ENCODE measurements around the gene CDK14.

CDK14 gene

DNA sequence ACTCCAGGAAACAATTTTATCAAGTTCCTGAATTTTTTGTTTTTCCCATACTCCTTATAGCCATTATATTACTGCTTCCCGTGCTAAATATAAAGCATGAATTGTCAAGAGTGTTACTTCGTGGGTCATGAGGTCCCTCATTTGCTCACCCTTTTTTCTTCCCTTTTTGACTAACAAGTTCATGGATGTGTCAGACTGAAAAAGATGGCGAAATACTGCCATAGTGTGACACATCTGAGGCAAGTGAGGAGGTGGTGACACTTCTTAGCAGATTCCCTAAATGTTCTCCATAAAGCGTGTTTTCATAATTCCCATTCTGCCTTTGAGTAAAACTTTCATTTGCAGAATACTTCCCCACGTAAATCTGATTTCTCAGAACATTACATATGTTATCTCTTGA is 398.5 kb downstream of the CDK14 start:
- no peak for DNase-seq (ENCODE audit: low read depth in 2 of 2, low spot score in 1 of 2)

DNA sequence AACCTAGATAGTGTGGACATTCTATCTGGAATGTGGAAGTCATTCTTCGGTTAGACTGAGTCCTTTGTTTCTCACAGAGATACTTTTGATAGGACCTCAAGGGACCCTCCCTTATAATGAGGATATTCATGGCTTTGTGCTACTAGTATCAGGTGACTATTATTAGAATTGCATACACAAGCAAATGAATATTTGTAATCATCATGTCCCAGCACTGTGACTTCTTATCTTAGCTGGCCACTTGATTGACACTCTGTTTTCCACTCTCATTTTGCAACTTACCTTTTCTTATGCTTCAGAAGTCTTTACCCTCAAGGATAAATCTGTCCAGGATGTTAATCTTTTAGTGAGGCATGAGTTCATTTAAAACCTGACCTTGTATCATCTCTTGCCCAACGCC is 399.9 kb downstream of the CDK14 start:
- no peak for DNase-seq (ENCODE audit: low read depth in 2 of 2, low spot score in 1 of 2)

DNA sequence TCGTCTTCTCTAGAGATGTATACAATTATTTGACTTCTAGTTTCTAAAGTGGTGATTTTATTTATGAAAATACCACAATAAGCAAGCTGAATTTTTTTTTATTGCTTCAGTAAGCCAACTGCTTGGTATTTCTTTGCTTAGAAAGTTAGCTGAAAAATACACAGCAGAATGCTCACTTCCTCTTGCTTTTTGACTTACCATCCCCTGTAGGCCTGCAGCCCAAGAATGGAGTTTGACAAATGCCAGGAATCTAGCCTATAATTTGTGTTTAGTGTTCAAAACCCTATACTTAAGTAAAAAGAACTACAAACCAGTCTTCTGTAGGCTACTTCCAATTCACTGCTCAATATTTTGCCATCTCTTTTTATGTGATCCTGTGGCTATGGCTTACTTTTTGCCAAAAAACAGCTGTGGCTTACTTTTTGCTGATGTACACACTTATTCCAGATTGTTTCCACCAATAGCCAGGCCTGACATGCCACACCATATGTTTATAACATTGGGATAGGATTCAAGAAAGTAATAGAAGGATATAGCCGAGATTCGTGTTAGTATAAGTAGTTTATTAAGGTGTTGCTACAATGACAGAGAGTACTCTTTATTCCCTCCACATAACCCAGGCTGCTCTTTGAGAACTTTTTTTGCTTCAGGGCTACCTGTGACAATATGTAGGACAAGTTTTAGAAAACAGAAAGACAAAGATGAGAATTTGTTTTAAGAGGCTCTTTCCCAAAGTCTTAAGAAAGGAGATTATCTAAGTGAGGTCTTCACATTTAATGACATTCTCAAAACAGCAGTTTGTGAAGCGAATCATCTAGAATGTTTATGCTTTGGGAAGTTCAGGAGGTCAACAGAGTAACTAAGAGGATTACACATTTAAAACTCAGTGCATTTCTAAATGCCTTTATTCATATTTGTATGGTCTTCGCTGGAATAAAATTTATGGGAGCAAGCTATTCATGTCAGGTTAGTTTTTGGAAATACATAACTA is 404.2 kb downstream of the CDK14 start:
- no peak for DNase-seq (ENCODE audit: low read depth in 2 of 2, low spot score in 1 of 2)

DNA sequence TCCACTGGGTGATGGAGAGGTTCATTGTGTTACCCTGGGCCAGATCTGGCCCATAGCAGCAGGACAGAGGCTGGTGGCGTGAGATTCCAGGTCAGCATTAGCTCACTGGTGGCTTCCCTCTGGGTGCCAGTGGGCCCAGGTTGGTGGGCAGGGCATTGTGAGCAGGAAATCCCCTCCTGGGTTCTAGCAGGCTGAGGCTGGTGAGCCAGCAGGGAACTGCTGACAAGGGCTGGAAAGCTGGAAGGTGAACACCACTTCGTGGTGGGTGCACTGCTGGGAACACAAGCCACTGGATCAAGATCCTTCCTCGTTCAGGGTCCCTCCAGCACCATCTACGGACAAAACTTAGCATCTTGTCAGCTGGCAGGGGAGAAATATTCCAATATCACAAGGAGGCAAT is 408.9 kb downstream of the CDK14 start:
- DNase-seq (ENCODE audit: low read depth in 2 of 2, low spot score in 1 of 2), result no peak

DNA sequence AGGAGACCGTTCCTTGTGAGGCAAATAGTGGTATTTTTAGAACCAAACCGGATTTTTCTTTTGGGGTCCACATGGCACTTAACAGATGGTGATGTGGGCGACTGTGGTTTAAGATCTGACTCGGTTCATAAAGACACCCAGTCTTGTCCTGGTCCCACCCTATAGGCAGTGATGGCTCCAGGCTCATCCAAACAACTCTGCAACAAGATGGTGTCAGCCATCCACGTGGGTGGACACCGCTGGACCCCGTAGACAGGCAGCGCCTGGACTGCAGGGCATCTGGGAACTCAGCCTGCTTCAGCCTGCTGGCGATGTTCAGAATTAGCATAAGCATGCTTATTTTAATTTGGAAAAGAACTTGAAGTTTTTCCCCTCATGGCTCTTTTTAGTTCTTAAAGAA is 409.7 kb downstream of the CDK14 start:
- no peak for DNase-seq (ENCODE audit: low read depth in 2 of 2, low spot score in 1 of 2)

DNA sequence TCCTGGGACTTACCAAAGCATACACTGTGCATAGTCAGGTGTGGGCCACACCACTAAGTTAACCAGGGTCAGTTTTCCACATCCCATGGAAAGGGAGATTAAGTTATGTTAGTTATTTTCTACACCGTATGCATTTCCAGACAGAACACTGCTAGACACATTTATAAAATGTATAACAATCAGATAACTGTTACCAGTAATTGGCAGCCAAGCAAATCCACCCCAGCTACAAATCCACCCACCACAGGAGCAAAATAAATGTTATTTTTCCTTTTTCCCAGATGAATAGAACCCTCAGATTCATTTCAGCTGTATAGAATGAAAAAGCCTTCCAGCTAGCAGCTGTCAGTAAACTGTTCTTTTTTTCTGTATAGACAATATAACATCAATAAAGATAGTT is 411.2 kb downstream of the CDK14 start:
- DNase-seq (ENCODE audit: low read depth in 2 of 2, low spot score in 1 of 2), result no peak

DNA sequence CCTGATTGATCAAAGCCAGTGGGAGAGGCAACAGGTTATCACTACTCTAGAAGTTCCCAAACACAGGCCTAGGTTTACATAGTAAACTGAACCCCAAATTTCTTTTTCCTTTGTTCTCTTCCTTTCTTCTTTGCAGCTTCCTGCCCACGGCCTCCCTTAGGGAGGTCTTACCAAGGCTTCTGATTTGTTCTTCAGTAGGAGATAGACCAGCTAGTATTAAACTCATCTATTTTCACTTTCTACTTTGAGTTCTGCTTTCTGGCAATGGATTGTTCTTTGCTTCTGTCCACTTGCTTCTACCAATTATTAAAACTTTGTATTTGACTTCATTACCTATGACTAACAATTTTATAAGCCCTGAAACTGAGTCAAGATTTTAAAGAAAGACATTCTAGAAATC is 417.0 kb downstream of the CDK14 start:
- no peak for DNase-seq (ENCODE audit: low read depth in 2 of 2, low spot score in 1 of 2)

DNA sequence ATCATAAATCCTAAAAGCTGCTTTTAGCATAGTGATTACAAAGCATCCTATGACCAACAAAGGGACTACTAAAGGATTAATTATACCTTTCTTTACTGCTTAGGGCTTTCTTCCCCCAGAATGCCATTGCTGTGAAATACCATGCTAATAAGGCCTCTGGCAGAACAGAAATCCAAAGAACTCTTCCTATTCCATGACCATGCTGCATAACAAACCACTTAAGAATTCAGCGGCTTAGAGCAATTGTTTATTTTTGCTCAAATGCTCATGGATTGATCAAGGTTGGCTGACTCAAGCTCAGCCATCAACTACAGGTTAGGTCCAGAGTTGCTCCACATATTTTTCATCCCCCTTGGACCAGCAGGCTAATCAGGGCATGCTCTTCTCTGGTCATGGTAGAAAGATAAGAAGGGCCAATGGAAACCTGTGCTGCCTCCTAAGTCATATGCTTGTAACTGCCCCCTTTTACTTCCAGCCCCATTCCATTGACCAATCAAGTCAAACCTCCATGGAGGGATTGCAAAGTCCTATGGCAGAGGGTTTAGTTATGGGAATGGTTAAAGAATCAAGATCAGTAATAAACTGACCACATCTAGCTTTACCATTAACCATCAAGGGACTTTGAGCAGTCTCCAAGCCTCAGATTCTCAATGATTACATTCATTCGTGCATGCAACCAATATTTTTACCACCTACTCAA is 423.7 kb downstream of the CDK14 start:
- no peak for DNase-seq (ENCODE audit: low read depth in 2 of 2, low spot score in 1 of 2)

DNA sequence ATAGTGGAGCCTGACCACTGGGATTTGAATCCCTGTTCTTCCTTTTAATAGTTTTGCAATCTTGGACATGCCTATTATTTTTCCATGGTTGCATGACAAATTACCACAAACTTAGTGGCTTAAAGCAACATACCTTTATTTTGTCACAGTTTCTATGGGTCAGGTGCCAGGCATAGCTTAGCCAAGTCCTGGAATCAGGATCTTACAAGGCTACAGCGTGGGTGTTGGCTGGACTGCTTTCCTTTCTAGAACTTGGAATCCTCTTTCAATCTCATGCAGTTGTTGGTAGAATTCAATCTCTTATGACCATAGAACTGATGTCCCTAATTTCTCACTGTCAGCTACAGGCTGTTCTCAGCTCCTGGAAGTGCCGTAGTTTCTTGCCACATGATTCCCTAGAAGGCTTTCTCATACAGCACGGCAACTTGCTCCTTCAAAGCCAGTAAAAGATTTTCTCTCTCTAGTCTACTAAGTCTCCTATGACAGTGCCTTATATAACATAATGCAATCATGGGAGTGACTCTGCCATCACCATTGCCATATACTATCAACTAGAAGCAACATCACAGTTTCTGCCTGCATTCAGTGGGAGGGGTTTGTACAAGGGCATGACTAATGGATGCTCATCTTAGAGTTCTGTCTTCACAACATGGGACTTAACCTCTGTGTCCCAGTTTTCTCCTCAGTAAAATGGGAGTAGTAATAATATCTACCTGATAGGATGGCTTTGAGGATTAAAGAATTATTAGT is 424.7 kb downstream of the CDK14 start:
- no peak for DNase-seq (ENCODE audit: low read depth in 2 of 2, low spot score in 1 of 2)

DNA sequence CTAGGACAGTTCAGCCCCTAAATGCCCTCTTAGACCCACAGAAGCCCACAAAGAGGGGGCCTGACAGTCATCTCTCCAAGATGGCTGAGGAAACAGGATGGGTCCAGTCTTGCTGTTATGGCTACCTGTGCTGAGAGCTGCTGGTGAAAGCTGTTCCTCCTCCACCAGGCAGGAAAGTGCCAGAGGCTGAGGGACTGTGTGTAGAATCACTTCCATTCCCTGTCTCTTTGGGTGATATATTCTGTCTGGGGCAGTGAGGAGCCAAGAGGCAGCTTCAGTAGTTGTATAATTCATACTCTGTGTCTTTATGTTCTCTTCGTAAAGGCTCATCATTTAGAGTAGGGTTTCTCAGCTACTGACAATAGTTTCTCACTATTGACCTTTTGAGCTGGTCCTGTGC is 425.8 kb downstream of the CDK14 start:
- DNase-seq (ENCODE audit: low read depth in 2 of 2, low spot score in 1 of 2), result no peak

DNA sequence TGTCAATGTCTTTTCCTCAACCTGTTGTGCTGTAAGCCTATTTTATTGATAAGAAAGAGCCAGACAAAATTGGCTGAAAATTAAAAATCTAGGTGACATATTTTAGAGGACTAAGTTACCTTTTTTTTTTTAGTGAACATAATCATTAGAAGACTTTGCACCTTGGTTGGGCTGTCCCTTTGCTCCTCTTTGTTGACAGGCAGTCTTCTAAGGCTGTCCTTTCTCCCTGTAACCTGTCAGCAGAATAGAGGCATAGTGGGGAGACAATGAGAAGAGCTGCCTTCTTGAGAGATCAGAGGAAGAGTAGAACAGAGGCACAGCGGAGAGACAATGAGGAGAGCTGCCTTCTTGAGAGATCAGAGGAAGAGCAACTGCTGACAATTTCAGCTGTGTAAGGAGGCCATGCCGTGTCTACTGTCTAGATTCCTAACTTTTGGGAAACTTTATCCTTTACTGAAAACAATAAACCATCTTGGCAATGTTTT is 429.8 kb downstream of the CDK14 start:
- no peak for DNase-seq (ENCODE audit: low read depth in 2 of 2, low spot score in 1 of 2)

DNA sequence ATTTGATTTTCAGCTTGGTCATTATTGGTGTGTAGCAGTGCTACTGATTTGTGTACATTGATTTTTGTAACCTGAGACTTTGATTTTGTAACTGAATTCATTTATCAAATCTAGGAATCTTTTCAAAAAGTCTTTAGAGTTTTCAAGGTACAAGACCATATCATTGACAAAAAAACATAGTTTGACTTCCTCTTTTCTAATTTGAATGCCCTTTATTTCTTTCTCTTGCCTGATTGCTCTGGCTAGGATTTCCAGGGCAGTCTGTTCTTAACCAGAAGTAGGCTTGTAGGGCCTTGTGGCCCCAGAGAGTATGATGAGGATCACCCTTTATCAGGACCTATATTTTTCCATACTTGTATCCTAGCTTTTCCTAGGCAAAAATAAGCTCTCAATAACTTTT is 433.6 kb downstream of the CDK14 start:
- DNase-seq (ENCODE audit: low read depth in 2 of 2, low spot score in 1 of 2), result no peak

DNA sequence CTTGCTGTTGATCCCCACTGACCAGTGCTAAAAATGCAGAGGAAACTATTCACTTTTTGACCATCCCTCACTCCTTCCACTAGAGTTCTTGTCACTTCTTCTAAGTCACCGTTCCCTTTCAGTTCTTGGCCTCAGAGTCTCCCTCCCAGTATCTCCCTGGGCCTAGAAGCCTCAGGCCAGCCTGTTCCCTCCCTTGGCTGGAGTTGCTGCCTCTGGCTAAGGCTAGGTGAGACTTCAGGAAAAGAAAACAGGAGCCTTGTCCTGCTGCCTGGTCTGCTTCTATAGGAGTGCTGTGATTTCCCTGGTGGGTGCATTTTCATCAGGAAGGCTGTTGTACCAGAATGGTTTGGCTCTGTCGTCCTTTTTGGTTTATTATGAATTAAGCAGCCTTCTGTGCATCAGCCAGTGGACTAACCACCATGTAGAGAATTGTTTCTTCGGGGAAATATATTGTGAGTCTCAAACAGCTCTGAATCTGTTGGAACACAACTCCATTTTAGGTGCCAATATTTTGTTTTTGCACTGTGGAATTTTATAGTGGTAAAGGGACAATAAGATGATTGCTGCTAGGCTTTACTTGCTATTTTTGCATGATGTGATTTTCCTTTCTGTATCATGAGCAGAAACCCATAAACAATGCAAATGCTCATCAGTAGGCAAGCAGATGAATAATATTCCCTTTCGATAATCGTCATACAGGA is 434.7 kb downstream of the CDK14 start:
- no peak for DNase-seq (ENCODE audit: low read depth in 2 of 2, low spot score in 1 of 2)

DNA sequence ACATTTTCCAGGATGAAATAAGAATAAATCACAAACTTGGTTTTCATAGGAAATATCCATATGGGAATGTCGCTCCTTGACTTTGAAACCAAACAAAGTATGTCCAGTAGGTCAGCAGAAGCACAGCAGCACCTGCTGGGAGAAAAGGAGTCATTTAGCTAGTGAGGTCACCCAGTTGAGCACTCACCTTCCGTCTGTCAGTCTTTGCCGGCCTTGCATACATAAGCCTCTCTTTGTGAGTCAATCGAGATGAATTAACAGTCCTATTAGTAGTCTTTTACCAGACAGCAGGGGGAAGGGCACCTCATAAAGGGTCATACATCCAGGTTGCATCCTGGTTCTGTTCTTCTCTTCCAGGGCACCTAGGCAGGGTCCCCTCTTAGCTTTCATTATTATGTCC is 435.6 kb downstream of the CDK14 start:
- DNase-seq (ENCODE audit: low read depth in 2 of 2, low spot score in 1 of 2), result no peak

DNA sequence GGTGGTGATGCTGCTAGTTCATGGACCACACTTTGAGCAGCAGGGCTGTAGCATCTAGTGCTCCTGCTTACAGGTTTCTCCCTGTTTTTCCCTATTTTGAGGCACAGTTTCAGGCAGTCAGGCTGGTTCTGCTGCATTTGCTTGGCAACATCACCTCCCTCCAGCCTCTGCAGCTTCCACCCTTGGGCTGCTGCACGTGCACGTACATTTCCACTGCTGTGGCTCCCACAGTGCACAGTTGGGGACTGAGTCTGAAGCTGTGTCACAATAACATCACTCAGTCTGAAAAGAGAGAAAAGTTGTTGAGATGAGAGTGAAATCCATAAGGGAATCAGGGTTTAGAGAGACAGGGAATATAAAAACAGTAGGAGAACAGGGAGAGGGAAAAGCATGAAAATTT is 437.5 kb downstream of the CDK14 start:
- no peak for DNase-seq (ENCODE audit: low read depth in 2 of 2, low spot score in 1 of 2)

DNA sequence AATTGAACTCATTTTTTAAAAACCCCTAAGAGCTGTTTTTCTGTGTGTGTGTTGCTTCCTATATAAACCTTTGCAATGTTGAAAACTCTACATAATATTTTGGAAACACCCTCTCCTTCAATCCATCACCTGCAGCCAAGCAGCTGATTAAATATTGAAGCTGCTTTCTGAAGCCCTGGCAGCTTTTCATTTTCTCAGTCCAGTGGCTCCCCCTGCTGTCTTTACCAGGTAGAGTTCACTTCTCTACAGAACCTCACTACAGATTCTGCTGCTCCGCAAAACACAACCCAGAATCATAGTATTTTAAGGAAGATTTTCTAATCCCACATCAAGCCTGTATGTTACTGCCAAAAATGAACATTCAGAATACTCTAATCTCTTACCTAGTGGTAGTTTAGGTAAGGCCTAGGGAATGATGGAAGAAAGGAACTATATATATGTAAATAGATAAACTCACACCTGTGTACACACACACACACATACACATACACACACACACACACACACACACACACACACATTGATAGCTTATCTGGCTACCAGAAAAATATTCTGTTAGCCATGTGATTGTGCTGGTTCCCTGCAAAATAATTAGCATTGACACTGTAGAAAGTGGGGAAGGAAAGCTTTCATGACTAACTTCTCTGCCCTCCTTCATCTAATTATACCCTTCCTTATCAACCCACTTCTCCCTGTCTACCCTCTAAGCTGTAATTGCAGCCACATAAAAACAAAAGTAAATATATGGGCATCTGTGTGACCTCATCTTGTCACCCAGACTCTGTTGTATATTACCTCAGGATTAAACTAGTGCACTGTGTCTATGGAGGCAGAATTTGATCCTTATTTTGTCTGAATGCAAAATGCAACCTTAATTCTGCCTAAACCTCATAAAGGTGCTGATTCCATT is 438.6 kb downstream of the CDK14 start:
- DNase-seq (ENCODE audit: low read depth in 2 of 2, low spot score in 1 of 2), result no peak

DNA sequence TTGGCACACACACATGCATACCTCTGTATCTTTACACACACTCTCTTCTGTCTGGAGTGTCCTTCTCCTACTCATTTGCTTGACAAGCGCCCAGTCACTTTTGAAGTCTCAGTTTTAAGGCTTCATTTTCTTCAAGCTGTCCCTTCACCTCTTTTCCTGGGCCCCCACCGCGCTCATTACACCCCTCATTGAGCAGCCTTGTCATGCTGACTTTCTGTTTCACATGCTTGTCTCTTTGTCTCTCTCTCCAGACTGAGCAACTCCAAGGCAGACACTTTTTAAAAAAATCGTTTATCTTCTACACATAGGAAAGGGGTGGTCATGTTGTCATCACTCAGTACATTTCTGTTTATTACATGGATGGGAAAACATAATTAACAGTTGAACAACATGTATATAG is 442.9 kb downstream of the CDK14 start:
- no peak for DNase-seq (ENCODE audit: low read depth in 2 of 2, low spot score in 1 of 2)

DNA sequence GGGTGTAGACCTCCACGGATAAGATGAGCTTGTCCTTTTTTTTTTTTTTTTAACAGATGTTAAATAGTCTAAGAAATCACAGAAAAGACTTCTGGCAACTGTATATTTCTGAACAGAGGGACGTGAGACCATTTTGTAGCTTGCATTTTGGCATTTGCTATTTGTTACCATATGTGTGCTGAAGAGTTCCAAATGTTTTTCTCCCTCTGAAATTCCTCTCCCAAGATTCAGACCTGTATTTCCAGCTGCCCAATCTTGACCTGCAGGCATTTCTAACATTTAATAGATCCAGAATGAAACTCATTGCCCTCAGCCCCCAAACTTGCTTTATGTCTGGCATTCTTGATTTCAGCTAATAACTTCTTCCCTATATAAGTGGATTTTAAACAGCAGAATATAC is 445.0 kb downstream of the CDK14 start:
- DNase-seq (ENCODE audit: low read depth in 2 of 2, low spot score in 1 of 2), result no peak

DNA sequence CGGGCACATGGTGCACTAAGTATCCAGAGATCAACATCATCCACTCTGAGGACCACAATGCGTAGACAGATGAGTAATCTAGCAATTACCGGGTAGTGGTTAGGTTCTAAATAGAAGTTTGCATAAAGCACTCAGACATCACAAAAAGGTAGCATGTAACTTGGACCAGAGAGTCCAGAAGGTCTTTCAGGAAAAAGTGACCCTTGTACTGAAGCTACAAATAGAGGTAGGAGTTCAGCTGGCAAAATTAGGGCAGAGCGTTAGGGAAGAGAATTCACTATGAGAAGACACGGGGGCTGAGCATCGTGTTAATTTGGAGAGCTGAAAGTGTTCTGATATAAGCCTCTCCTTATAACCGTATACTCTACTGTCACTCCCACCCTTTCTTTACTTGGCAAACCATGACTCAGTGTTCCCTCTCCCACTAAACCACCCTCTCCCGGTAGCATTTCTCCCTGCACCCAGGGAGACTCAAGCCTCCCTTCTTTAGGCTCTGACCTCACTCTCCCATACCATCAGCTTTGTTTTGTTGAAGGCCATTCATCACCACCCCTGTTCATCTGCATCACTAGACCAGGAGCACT is 445.9 kb downstream of the CDK14 start:
- DNase-seq (ENCODE audit: low read depth in 2 of 2, low spot score in 1 of 2), result no peak

DNA sequence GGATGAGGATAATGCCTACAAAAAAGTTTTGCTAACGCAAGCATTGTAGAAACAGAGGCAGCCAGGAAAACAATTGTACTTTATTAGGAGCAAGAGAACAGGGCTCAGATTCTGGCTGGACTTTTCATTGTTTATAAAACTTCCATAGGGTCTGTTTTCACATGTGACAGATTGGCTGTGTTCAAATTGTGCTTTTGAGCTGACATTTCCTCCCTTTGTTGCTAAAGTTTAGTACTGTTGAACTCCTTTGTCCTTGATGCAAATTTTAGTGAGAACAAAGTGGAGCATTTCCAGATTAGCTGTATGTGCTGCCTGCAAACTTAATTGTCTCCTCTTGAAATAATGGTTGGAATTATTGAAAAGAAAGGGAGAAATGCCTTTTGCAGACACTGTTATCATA is 447.1 kb downstream of the CDK14 start:
- DNase-seq (ENCODE audit: low read depth in 2 of 2, low spot score in 1 of 2), result no peak
